ENCODE data around the gene ZBTB45.
"Not testable (repeated sequence)": the region's sequence is repeated elsewhere in the genome, so short reads cannot be mapped to it uniquely, and the experiment has no call there.

The ZBTB45 gene

GRCh38 chr19:58474997-58475713 lies 44.5 kb downstream of the ZBTB45 start:
- DNase-seq (ENCODE audit: low read depth, low spot score), result no peak

GRCh38 chr19:58474291-58474996 lies 45.2 kb downstream of the ZBTB45 start:
- no peak for DNase-seq (ENCODE audit: low read depth, low spot score)

GRCh38 chr19:58473775-58474174 lies 45.8 kb downstream of the ZBTB45 start:
- no peak for DNase-seq (ENCODE audit: low read depth, low spot score)

GRCh38 chr19:58471736-58472135 lies 47.9 kb downstream of the ZBTB45 start:
- no peak for DNase-seq (ENCODE audit: low read depth, low spot score)

- DNase-seq (ENCODE audit: low read depth, low spot score), result not testable (repeated sequence)
These were observed 48.6 kb downstream of the ZBTB45 start for GRCh38 chr19:58470837-58471543.

GRCh38 chr19:58469241-58470013 lies 50.2 kb downstream of the ZBTB45 start:
- DNase-seq (ENCODE audit: low read depth, low spot score), result no peak

GRCh38 chr19:58468216-58468839 lies 51.3 kb downstream of the ZBTB45 start:
- DNase-seq (ENCODE audit: low read depth, low spot score), result no peak

GRCh38 chr19:58466760-58467589 lies 52.6 kb downstream of the ZBTB45 start, which contains the start of gene ZNF324:
TSS of gene ZNF324 (plus strand) at chr19:58467080. CDS start at chr19:58469186, 2,106 bp downstream.
- DNase-seq (ENCODE audit: low read depth, low spot score), result peak; percentile 96

- no peak for DNase-seq (ENCODE audit: low read depth, low spot score)
These were observed 53.4 kb downstream of the ZBTB45 start for GRCh38 chr19:58466089-58466759.

Measured in activated naive CD8-positive, alpha-beta T cell treated with anti-CD3 and anti-CD28 coated beads, Interleukin-2, amount 50 U/mL, for 16 hours (primary cell).